Omental fat pad (tissue), 4 donors: ENCODE measurements around the gene VTCN1. TPM values are rescaled to one million over a fixed set of nuclear protein-coding genes. Genes with fewer than 3 reads are reported as not detected.
"Not testable (repeated sequence)": the region's sequence is repeated elsewhere in the genome, so short reads cannot be mapped to it uniquely, and the experiment has no call there.

Source experiments
- ATAC-seq: fragments of 150-250 bp; one replicate; pipeline ENCODE4 v1.9.1; 2016; ENCODE audit warnings: mild to moderate bottlenecking, moderate library complexity; ENCODE audit not compliant: low FRiP score
- DNase-seq: peaks from one replicate; pipeline ENCODE4 v3.0.0-alpha.2; 2019; ENCODE audit warnings: low spot score
- CTCF ChIP-seq, 3 donors: fragments of 450-650 bp; IDR thresholded peaks; one replicate each; pipeline ENCODE4 v1.5.1; 2016 to 2017; ENCODE audit warnings: antibody characterized with exemption in 3 of 3, mild to moderate bottlenecking in 3 of 3, moderate library complexity in 2 of 3
- total RNA-seq, 4 donors: library from RNA; depleted of rRNA; stranded (reverse); fragments of >200 nt; gene quantifications; one replicate each; pipeline ENCODE4 v1.1.0, GENCODE V29; 2016

VTCN1 gene
- total RNA-seq, 4 donors from 2014 or later = not detected

- DNase-seq (peak; percentile 89), ATAC-seq (peak; percentile 99)
- TF ChIP-seq CTCF (IDR thresholded peaks at IDR 0.05) = peak in 1 of 3 donors; percentile 26
These were observed 89.0 kb downstream of the VTCN1 start, which contains the start of gene TRIM45 for GRCh38 chr1:117121589-117122329. Gene TRIM45, minus strand, starts transcription at chr1:117121749. Its CDS starts 548 bp downstream, at chr1:117121201.

GRCh38 chr1:117120774-117121588, 89.7 kb downstream of the VTCN1 start:
- peak; percentile 24 for DNase-seq
- TF ChIP-seq CTCF (IDR thresholded peaks at IDR 0.05) = no peak
- peak; percentile 57 for ATAC-seq

GRCh38 chr1:117119144-117119543, 91.6 kb downstream of the VTCN1 start:
- not testable (repeated sequence) for DNase-seq

GRCh38 chr1:117118137-117118536, 92.6 kb downstream of the VTCN1 start:
- no peak for DNase-seq
- TF ChIP-seq CTCF (IDR thresholded peaks at IDR 0.05) = no peak
- ATAC-seq = no peak

More at GRCh38 chr1:117119144-117119543, 91.6 kb downstream of the VTCN1 start:
- ATAC-seq = not testable (repeated sequence)

- no peak for TF ChIP-seq CTCF (IDR thresholded peaks at IDR 0.05)
- ATAC-seq (no peak), DNase-seq (no peak)
These were observed 93.0 kb downstream of the VTCN1 start for GRCh38 chr1:117117697-117118096.

- no peak for ATAC-seq
- DNase-seq = no peak
- no peak for TF ChIP-seq CTCF (IDR thresholded peaks at IDR 0.05)
These were observed 94.0 kb downstream of the VTCN1 start for GRCh38 chr1:117116784-117117130.

GRCh38 chr1:117116090-117116783, 94.5 kb downstream of the VTCN1 start:
- no peak for DNase-seq
- TF ChIP-seq CTCF (IDR thresholded peaks at IDR 0.05) = no peak
- ATAC-seq = no peak
